ENCODE measurements around the gene MYL1.

Gene MYL1

GRCh38 chr2:210269148-210269547 lies 45.8 kb downstream of the MYL1 start:
- TF ChIP-seq CTCF (IDR thresholded peaks at IDR 0.05) = no peak
- DNase-seq (ENCODE audit: low spot score) = no peak
- no peak overlapping the region for H3K27ac ChIP-seq
- no peak overlapping the region for H3K4me3 ChIP-seq

DNA sequence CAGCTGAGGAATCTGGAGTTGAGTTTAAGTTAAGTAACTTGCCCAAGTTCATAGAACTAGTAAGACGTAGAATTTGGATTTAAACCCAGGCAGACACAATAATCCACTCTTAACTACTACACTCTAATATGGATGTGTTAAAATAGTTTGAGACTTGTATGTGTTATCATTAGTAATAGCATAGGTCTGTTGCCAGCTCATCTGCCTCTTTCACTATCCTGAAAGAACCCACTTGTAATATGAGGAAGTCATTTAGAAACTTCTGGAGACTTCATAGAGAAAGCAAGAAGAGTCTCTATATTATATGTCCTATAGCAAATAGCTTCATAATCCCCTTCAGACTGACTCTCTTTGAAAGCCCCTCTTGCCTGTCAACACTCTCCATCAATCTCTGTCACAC lies 46.7 kb downstream of the MYL1 start:
- Histone ChIP-seq H3K27ac (no peak overlapping the region), H3K4me3 (no peak overlapping the region)
- TF ChIP-seq CTCF (IDR thresholded peaks at IDR 0.05) = no peak
- DNase-seq (ENCODE audit: low spot score) = no peak

DNA sequence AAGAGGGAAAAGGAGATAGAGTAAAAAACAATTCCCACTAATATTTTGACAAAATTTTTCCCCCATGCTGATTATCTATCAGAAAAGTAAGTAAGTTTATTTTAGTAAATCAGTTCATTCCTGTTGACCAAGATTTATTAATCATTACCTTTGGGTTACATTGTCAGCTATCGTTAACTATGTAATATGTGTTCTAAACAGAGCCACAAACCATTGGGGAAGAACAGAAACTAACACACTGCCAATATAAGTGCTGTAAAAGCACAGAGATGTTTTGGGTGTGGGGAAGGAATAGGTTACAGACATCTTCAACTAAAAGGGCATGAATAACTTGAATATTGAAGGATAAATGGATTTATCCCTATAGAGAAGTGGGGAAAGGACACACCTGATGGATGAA lies 47.3 kb downstream of the MYL1 start:
- Histone ChIP-seq H3K27ac (no peak overlapping the region), H3K4me3 (no peak overlapping the region)
- no peak for DNase-seq (ENCODE audit: low spot score)
- TF ChIP-seq CTCF (IDR thresholded peaks at IDR 0.05) = no peak

- Histone ChIP-seq H3K27ac (no peak overlapping the region), H3K4me3 (no peak overlapping the region)
- no peak for DNase-seq (ENCODE audit: low spot score)
- TF ChIP-seq CTCF (IDR thresholded peaks at IDR 0.05) = no peak
These were observed 50.7 kb downstream of the MYL1 start for GRCh38 chr2:210264282-210264681.

GRCh38 chr2:210263841-210264240 lies 51.1 kb downstream of the MYL1 start:
- H3K4me3 ChIP-seq = no peak overlapping the region

GRCh38 chr2:210262036-210262435 lies 52.9 kb downstream of the MYL1 start:
- no peak for TF ChIP-seq CTCF (IDR thresholded peaks at IDR 0.05)
- Histone ChIP-seq H3K4me3 (no peak overlapping the region), H3K27ac (no peak overlapping the region)
- DNase-seq (ENCODE audit: low spot score) = no peak

More at GRCh38 chr2:210263841-210264240, 51.1 kb downstream of the MYL1 start:
- no peak overlapping the region for H3K27ac ChIP-seq
- no peak for DNase-seq (ENCODE audit: low spot score)
- TF ChIP-seq CTCF (IDR thresholded peaks at IDR 0.05) = no peak

DNA sequence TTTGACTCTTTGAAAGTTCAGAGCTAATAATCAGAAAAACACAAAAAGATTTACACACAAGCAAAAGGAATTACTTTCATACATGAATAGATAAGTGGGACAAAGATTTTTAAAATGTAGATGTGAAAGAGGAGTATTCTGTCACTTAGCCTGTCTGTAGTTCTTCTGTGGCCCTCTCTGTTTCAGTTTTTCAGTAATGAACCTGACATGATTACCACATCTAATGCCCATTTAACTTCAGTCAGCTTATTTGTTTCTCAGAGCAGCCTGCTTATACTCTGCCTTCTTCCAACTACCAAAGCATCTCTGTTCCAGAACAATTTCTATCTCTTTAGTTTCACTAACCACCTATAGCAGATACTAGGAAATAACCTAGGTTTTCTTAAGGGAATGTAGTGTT lies 55.3 kb downstream of the MYL1 start:
- DNase-seq (ENCODE audit: low spot score) = no peak
- no peak overlapping the region for H3K27ac ChIP-seq
- no peak overlapping the region for H3K4me3 ChIP-seq
- TF ChIP-seq CTCF (IDR thresholded peaks at IDR 0.05) = no peak
